ENCODE measurements around the gene NEDD4L. TPM values are rescaled to one million over a fixed set of nuclear protein-coding genes. Genes with fewer than 3 reads are reported as not detected.

Gene NEDD4L
- total RNA-seq, 1 donor from 2014 or later: 95.9 TPM

- no peak for TF ChIP-seq CTCF (conservative IDR thresholded peaks at IDR 0.05; ENCODE audit: low read depth, low read length)
- DNase-seq (ENCODE audit: low read depth): no peak
- H3K4me3 ChIP-seq (ENCODE audit: low read depth, low read length): no peak overlapping the region
These were observed 319.9 kb downstream of the NEDD4L start for GRCh38 chr18:58363767-58364540.

GRCh38 chr18:58364876-58365528, 321.0 kb downstream of the NEDD4L start:
- no peak for DNase-seq (ENCODE audit: low read depth)
- TF ChIP-seq CTCF (conservative IDR thresholded peaks at IDR 0.05; ENCODE audit: low read depth, low read length): no peak

GRCh38 chr18:58367425-58368140, 323.6 kb downstream of the NEDD4L start:
- no peak overlapping the region for H3K4me3 ChIP-seq (ENCODE audit: low read depth, low read length)
- DNase-seq (ENCODE audit: low read depth): no peak
- no peak for TF ChIP-seq CTCF (conservative IDR thresholded peaks at IDR 0.05; ENCODE audit: low read depth, low read length)

More at GRCh38 chr18:58364876-58365528, 321.0 kb downstream of the NEDD4L start:
- no peak overlapping the region for H3K4me3 ChIP-seq (ENCODE audit: low read depth, low read length)

- no peak overlapping the region for H3K4me3 ChIP-seq (ENCODE audit: low read depth, low read length)
- no peak for TF ChIP-seq CTCF (conservative IDR thresholded peaks at IDR 0.05; ENCODE audit: low read depth, low read length)
- DNase-seq (ENCODE audit: low read depth): no peak
These were observed 325.6 kb downstream of the NEDD4L start for GRCh38 chr18:58369616-58370015.

GRCh38 chr18:58370038-58370580, 326.1 kb downstream of the NEDD4L start:
- H3K4me3 ChIP-seq (ENCODE audit: low read depth, low read length): no peak overlapping the region
- no peak for TF ChIP-seq CTCF (conservative IDR thresholded peaks at IDR 0.05; ENCODE audit: low read depth, low read length)

GRCh38 chr18:58370612-58371011, 326.6 kb downstream of the NEDD4L start:
- no peak for DNase-seq (ENCODE audit: low read depth)
- no peak overlapping the region for H3K4me3 ChIP-seq (ENCODE audit: low read depth, low read length)
- TF ChIP-seq CTCF (conservative IDR thresholded peaks at IDR 0.05; ENCODE audit: low read depth, low read length): no peak

More at GRCh38 chr18:58370038-58370580, 326.1 kb downstream of the NEDD4L start:
- no peak for DNase-seq (ENCODE audit: low read depth)

All from epithelial cell of proximal tubule (primary cell).